NCI-H187 treated with DMSO at 0.1 percent for 48 hours (cell line): ENCODE measurements around the gene LMX1B.
"Not testable (repeated sequence)": the region's sequence is repeated elsewhere in the genome, so short reads cannot be mapped to it uniquely, and the experiment has no call there.

Source experiments
- DNase-seq: peaks from one replicate; lab custom pipeline; 2025; lab: John Stamatoyannopoulos, UW

Gene LMX1B

DNA sequence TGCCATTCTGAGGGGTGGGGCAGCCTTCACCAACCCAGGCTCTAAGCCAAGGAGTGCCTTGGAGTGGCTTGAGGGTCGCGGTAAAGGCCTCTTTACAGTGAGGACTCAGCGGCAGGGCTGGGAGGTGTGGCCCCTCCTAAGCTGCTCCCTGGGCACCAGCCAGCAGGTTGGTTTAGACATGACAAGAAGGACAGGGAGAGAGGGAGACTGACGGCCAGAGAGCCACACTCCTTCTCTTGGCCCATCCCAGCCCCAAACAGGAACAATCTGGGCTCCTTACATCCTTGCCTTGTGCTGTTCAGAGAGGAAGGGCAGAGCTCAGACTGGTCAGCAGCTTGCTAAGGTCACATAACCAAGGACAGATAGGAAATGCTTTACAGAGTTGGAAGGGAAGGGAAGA is 94.5 kb downstream of the LMX1B start:
- no peak for DNase-seq

DNA sequence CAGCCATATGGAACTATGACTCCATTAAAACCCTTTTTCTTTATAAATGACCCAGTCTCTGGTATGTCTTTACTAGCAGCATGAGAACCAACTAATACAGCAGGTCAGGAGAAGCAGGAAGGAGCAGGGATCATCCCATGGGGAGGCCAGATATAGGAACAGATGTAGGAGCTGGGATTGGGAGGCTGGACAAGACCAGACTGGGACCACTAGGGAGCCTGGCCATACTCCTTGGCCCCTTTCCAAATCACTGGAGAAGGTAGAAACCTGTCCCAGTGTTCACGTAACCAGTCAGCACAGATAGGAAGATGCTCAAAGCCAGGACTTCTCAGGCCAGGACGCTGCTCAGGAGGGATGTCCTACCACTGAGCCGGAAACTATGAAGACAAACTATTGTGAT is 95.5 kb downstream of the LMX1B start:
- no peak for DNase-seq

DNA sequence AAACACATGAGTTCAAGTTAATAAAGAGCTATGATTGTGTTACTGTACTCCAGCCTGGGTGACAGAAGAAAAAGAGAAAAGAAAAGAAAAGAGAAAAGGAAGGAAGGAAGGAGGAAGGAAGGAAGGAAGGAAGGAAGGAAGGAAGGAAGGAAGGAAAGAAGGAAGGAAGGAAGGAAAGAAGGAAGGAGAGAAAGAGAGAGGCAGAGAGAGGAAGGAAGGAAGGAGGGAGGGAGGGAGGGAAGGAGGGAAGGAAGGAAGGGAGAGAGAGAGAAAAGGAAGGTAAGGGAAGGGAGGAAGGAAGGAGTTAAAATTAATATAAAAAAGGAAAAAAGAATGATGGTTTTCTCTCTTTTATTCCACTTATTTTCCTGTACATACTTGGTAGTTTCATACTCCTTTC is 101.7 kb downstream of the LMX1B start:
- DNase-seq: no peak

DNA sequence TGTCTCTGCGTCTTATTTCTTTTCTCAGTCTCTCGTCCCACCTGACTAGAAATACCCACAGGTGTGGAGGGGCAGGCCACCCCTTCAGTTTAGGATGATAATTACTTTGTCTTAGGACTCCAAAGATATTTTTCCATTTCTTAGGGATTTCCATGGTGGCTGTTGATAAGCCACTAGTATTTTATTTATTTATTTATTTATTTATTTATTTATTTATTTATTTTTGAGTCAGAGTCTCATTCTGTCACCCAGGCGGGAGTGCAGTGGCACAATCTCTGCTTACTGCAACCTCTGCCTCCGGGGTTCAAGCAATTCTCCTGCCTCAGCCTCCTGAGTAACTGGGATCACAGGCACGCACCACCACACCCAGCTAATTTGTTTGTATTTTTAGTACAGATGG is 103.7 kb downstream of the LMX1B start:
- not testable (repeated sequence) for DNase-seq

DNA sequence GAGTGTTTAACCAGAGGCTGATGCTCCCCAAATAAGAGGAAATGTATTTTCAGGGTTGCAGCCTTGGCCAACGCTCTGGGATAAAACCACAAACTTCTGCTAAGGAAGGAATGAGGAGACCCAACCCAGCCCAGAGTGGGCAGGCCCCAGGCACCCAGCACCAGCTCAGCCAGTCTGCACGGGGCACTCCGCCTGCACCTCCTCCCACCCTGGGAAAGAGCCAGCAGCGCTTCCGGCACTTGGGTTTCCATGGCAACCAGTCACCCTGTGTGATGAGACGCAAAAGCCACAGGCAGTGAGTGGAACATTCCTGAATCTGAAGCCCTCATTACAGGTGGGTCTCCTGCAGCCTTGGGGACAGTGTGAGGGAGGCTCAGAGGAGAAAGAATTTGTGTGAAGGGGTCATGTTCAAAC is 105.9 kb downstream of the LMX1B start:
- no peak for DNase-seq

DNA sequence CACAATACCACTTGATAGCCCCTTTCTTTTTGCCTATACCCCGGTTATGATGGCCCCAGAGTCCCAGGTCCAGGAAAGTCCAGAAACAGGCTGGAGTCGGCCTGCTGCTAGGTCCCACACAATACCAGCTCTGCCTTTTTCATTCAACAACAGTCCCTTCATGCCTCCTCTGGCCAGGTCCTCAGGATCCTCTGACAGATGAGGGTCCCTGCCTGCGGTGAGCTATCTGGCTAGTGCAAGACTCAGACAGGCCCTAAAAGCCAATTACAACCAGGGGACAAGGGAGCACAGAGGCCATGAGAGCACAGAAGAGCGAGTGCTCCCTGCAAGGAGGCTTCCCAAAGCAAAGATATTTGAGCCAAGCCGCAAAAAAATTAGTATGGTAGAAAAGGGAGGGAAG is 106.3 kb downstream of the LMX1B start:
- DNase-seq: no peak

DNA sequence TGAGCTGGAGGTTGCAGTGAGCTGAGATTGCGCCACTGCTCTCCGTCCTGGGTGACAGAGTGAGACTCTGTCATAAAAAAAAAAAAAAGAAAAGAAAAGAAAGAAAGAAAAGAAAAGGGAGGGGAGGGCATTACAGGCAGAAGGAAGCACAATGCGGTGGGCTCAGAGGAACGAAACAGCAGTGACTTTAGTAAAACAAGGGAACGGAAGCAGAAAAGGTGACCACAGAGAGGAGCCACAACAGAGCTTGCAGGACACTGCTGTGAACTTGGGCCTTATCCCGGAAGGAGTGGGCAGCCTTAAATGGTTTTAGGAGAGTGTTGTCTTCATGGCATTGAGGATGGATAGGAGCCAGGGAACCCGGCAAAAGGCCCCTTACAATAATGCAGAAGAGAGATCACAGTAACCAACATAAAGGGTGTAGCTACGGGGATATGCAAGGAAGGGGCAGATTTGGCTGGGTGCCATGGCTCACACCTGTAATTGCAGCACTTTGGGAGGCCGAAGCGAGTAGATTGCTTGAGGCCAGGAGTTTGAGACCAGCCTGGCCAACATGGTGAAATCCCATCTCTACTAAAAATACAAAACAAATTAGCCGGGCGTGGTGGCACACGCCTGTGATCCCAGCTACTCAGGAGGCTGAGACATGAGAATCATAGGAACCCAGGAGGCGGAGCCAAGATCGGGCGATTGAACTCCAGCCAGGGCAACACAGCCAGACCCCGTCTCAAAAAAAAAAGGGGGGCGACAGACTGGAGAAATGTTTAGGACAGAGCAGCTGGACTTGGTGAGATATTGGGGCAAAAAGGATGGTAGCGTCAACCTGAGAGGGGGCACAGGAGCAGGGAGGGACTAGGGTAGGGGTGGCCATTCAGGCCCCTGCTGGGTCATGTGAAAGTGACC is 107.2 kb downstream of the LMX1B start:
- DNase-seq: no peak

DNA sequence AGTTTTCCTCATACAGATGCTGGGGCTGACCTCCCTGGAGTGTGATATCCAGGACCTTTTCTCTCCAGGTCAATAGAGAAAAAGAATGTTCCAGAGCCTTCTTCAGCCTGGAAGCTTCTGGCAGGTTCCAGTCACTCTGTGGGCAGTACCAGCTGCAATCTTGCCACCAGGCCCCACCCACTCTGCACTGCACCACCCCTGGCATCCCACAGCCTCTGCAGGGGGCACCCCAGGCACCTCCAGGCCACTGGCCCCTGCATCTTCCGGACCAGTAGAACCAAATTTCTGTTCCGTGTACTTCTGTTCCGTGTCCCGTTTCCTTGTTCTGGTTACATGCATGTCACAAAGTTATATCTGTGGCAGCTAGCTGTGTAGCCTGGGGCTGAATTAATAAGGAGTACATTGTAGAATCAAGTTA is 107.8 kb downstream of the LMX1B start:
- no peak for DNase-seq

DNA sequence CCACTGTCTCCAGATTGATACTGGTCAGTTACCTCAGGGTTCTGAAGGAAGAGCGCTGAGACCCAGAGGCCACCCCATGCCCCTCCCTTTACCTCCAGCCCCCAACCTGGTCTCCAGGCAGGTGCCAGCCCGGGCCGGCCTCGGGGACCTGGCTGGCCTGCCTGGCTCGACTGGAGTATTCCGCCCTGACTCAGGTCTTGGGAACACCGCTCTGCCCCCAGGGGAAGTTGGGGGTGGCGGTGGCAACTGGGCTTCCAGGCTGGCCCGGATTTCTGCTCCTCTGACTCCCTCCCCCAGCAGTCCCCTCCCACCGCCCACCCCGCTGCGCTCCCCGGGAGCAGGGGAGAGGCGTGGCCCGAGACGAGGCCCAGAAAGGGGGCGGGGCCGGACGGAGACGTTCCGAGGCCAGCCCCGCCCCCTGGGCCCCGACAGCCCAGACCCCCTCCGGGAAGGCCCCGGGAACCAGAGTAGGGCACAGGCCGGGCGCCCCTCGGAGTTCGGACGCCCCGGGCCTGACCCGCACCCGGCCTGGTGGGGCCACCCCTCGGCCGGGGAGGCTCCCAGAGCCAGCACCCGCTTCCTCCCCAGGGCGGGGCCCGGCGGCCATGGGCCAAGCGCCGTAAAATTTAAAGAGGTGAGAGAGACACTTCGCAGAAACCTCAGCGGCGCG is 108.7 kb downstream of the LMX1B start:
- DNase-seq: no peak

DNA sequence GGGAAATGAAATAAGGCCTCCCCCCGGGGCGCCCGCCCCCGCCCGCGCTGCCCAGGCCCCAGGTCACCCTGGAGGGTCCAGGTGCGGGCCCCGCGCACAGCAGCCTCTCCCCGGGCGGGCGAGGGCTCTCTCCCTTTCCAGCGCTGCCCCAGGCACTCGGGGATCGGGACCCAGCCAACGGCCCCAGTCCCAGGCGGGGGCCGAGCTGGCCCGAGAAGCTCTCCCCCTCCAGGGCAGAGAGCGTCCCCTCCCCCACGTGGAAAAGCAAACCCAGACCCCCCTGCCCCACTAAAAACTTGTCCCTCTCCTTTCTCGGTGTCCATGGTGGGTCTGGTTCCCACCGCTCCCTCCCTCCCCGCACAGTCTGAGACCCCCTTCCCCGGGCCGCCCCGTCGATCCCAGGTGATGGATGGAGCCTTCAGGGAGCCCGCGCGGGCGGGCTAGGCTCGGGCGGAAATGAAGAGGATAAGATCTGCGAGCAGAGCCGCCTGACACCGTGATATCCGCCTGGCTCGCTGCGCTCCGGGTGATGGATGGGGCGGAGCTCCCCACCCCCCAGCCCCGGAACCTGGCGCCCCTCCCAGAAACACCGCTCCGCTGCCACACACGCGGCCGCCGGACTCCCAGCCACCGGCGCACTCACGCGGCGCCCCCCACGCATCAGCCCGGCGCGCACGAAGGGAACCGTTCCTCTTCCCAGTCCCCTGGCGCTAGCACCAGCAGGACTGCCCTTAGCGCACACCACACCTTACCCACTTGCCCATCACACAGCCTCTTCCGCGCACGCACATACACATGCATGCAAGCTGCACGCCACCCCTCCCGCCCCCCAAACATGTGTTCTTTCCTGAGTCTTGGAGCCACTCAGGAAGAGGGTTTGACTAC is 109.4 kb downstream of the LMX1B start:
- no peak for DNase-seq

DNA sequence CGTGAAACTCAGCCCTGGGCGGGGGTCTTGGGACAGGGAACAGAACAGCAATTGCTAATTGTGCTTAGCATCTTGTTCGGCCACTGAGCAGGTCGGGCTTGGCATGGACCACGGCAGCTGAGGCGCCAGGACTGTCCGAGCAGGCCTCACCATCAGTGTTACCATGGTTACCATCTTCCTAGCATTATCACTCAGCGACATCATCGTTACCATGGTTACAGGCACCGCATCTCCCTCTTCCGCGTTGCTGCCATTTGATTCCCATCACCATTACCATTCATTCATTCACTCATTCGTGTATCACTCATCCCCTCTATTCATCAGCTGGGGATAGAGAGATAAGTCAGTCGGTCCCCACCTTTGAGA is 110.1 kb downstream of the LMX1B start:
- no peak for DNase-seq

DNA sequence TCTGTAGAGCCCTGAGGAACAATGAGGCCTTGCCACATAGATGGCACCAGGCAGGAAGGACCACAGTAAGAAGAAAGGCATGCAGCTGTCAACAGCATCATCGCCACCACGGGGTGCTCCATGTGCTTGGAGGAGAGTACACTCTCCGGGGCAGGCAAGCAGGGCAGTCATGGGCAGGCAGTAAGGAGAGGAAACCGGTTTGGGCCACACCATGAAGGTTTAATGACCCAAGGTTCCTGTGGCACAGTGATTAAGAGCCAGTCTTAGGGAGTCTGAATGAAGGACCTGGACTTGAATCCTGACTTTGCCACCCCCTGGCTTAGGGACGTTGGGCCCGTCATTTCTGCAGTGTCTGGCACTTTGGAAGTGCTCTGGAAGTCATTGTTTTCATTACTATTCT is 110.5 kb downstream of the LMX1B start:
- no peak for DNase-seq

DNA sequence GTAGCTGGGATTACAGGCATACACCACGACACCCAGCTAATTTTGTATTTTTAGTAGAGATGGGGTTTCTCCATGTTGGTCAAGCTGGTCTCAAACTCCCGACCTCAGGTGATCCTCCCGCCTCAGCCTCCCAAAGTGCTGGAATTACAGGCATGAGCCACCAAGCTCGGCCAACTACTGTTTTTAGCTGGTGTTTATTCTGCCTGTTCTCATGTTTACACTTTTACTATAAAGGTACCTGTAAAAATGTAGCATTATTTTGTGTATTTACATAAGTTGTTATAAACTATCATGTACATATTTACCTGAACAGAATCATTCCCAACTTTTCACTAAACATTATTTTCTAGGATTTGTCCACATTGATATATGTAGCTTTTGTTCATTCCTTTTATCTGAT is 111.8 kb downstream of the LMX1B start:
- DNase-seq: not testable (repeated sequence)

DNA sequence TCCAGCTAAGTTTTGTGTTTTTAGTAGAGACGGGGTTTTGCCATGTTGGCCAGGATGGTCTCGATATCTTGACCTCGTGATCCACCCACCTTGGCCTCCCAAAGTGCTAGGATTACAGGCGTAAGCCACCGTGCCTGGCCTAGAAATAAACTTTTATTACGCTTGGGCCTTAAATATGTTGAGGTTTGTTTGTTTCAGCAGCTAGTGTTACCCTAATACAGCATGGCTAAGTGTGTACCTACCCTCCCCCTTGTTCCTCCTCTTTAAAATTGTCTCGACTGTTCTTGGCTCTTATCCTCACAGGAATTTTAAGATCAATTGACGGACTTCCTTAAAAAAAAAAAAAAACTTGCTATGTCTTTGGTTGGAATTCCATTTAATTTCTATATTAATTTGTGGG is 114.5 kb downstream of the LMX1B start:
- DNase-seq: not testable (repeated sequence)

DNA sequence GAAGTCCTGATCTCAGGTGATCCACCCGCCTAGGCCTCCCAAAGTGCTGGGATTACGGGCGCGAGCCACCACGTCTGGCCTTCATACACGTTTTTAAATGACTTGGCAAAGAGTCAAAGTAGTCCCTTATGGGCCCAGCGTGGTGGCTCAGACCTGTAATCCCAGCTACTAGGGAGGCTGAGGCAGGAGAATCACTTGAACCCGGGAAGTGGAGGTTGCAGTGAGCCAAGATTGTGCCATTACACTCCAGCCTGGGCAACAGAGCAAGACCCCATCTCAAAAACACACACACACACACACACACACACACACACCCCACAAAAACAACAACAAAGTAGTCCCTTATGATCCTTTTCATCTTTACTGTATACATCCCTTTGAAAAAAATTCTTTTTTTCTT is 116.9 kb downstream of the LMX1B start:
- not testable (repeated sequence) for DNase-seq

DNA sequence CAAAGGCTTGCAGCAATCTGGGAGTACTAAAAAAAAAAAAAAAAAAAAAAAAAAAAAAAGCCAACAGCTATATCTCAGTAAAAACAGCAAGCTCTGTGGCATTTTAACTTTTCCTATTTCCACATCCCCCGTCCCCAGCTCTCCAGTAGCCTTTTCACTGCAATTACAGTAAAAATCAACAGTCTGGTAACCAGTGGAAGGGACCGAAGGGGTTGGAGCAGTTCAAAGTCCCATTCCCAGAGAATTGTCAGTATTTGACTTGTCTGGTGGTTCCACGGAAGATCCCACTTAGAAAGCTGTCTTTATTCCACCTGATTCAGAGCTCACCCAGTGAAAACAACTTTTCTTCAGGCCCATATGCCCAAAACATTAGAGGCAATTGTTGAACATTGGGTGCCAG is 119.3 kb downstream of the LMX1B start:
- DNase-seq: no peak

DNA sequence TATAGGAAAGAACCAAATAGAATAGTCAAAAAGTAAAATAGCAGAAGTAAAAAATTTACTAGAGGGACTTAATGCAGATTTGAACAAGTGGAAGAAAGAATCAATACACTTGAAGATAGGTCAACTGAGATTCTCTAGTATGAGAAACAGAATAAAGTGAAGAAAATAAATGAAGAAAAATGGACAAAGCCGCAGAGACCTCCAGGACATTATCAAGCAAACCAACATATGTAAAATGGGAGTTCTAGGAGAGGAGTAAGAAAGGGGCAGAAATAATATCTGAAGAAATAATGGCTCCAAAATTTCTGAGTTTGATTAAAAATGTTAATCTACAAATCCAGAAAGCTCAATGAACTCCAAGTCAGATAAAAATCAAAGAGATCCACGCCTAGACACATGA is 121.1 kb downstream of the LMX1B start:
- no peak for DNase-seq

DNA sequence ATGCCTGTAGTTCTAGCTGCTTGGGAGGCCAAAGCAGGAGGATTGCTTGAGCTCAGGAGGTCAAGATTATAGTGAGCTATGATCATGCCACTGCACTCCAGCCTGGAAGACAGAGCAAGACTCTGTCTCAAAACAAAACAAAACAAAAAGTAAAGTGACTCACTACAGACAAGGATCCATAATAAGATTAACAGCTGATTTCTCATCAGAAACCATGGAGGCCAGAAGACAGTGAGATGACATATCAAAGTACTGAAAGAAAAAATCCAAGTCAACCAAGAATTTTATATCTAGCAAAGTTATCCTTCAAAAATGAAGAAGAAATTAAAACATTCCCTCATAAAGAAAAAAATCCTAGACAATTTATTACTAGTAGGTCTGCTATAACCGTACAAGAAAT is 121.8 kb downstream of the LMX1B start:
- no peak for DNase-seq

DNA sequence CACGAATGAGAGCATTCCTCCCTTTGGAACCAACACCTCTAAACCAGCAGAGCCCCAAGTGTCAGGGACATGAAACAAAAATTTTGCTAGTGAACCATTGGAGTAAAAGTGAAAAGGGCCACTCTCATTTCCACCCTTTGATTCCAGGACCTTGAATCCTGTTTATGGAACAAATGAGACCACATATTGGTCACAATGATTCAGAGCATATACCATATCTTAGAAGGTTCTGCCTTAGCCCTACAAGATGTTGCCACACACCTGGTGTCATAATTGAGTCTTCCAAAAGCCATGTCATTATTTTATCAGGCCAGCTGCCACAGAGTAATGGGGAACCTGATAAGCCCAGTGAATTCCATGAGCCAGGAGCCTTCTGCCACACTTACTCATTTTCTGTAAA is 124.8 kb downstream of the LMX1B start:
- DNase-seq: no peak

DNA sequence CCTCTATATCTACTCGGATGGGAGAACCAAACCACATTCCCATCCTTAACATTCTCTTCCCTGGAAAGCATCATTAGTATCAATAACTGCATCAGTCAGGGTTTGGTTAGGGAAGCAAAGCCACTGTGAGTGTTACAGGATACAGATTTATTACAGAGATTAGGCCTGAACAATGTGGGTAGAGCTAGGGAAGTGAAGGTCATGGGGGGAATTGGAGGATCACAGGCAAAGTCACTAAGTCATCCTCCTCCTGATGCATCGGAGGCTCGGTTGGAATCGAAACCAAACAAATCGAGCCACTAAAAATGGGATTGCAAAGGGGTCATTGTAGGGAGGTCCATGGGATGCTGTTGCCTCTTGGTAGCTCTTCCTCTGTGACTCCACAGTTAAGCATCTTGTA is 129.3 kb downstream of the LMX1B start:
- no peak for DNase-seq

DNA sequence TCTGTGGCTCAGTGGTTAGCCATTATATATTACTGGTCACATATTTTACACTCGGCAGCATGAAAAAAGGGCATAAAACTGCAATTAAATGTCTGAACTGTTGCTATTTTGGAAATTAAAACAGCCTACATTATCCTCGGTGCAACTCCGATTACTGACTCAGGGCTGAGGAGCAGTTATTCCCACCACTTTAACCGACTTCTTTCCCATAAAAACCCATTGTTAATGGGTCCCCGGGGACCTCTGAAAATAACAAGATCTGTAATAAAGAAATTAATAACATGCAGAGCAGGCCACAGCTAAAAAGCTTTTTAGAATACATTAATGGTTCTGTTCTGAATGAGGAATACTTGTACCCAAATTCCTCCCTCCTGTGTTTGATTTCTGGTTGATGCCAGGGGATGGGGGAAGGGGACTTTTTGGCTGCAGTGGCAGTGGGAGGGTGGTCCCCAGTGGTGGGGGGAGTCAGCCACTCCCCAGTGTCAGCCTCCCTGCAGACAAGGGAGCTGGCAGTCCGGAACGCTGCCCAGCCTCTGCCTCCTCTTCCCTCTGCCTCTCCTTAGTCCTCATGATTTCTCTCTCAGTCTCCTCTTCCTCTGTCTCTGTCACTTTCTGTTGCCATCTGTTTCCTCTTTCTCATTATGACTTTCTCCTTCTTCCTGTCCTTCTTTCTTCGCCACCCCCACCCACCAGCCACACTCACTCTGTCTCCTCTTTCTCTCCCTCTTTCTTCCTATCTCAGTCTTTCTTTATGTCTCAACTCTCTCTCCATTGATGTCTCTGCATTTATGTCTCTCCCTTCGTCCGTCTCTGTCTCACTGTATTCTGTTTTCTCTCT is 132.1 kb downstream of the LMX1B start:
- DNase-seq: no peak
